Activated CD4-positive, alpha-beta T cell treated with anti-CD3 and anti-CD28 coated beads for 24 hours (primary cell): ENCODE results near the gene IL6.
"Not testable (repeated sequence)": the region's sequence is repeated elsewhere in the genome, so short reads cannot be mapped to it uniquely, and the experiment has no call there.

Source experiments
- DNase-seq, 2 donors: peaks; one replicate each; pipeline ENCODE4 v3.0.0-alpha.2; 2020; ENCODE audit warnings: low read depth in 2 of 2

IL6 gene

GRCh38 chr7:22726345-22726906 lies 574 bp upstream of the IL6 start:
- peak; percentile 31 to 39 for DNase-seq

DNA sequence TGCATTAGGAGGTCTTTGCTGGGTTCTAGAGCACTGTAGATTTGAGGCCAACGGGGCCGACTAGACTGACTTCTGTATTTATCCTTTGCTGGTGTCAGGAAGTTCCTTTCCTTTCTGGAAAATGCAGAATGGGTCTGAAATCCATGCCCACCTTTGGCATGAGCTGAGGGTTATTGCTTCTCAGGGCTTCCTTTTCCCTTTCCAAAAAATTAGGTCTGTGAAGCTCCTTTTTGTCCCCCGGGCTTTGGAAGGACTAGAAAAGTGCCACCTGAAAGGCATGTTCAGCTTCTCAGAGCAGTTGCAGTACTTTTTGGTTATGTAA lies 675 bp downstream of the IL6 start:
- no peak for DNase-seq

- DNase-seq, result no peak
Measured at GRCh38 chr7:22728401-22729029, 1.5 kb downstream of the IL6 start.

DNA sequence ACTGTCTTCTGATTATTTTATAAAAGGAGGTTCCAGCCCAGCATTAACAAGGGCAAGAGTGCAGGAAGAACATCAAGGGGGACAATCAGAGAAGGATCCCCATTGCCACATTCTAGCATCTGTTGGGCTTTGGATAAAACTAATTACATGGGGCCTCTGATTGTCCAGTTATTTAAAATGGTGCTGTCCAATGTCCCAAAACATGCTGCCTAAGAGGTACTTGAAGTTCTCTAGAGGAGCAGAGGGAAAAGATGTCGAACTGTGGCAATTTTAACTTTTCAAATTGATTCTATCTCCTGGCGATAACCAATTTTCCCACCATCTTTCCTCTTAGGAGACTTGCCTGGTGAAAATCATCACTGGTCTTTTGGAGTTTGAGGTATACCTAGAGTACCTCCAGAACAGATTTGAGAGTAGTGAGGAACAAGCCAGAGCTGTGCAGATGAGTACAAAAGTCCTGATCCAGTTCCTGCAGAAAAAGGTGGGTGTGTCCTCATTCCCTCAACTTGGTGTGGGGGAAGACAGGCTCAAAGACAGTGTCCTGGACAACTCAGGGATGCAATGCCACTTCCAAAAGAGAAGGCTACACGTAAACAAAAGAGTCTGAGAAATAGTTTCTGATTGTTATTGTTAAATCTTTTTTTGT lies 2.3 kb downstream of the IL6 start:
- no peak for DNase-seq

DNA sequence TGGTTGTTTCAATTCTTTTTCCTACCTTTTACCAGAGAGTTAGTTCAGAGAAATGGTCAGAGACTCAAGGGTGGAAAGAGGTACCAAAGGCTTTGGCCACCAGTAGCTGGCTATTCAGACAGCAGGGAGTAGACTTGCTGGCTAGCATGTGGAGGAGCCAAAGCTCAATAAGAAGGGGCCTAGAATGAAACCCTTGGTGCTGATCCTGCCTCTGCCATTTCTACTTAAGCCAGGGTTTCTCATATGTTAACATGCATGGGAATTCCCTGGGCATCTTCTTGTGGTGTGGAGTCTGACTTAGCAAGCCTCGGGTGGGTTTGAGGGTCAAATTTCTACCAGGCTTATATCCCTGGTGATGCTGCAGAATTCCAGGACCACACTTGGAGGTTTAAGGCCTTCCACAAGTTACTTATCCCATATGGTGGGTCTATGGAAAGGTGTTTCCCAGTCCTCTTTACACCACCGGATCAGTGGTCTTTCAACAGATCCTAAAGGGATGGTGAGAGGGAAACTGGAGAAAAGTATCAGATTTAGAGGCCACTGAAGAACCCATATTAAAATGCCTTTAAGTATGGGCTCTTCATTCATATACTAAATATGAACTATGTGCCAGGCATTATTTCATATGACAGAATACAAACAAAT lies 3.2 kb downstream of the IL6 start:
- DNase-seq, result no peak

DNA sequence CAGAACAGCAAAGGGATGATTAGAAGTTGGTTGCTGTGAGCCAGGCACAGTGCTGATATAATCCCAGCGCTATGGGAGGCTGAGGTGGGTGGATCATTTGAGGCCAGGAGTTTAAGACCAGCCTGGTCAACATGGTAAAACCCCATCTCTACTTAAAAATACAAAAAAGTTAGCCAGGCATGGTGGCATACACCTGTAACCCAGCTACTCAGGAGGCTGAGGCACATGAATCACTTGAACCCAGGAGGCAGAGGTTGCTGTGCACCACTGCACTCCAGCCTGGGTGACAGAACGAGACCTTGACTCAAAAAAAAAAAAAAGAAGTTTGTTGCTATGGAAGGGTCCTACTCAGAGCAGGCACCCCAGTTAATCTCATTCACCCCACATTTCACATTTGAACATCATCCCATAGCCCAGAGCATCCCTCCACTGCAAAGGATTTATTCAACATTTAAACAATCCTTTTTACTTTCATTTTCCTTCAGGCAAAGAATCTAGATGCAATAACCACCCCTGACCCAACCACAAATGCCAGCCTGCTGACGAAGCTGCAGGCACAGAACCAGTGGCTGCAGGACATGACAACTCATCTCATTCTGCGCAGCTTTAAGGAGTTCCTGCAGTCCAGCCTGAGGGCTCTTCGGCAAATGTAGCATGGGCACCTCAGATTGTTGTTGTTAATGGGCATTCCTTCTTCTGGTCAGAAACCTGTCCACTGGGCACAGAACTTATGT lies 4.1 kb downstream of the IL6 start:
- no peak for DNase-seq

GRCh38 chr7:22731766-22732165 lies 4.8 kb downstream of the IL6 start:
- no peak for DNase-seq

DNA sequence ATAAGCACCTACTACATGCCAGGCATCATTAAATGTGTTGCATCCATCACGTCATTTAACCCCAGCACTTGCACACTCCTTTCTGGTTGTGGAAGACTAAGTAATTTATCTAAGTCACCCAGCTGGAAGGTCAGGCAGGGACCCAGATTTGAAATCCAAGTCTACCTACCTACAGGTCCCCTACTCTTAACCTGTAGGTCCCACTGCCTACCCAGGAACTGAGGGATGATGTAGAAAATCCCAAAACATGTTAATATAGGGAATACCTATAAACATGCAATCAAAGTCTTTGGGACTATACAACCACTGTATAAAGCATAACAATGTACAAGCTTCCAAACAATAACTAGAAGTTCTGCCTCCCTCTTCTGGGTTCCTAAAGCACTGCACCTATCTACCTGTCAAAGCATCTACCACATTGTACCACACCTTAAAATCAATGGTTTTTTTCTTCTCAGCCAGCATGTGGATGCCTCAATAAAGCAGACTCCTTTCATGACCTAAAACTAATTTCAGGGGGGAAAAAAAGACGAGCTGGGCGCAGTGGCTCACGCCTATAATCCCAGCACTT lies 5.6 kb downstream of the IL6 start:
- DNase-seq, result no peak

DNA sequence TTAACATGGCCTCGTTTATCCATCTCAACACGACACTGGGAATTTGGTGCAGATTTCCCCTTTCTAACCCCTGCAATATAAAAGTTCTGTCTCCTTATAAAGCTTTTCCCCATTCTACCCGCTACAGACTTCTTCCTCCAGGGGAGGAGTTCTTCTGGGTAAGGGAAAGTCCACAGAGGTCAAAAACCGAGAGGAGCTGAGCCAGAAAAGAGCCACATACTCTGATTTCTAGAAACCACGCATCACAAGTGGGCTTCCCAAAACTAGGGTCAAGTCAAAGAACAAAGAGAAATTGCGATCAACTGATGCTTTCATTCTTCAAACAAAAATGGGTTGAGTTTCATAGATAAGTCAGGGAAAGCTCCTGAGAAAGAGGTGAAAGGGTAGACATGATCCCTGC lies 6.8 kb downstream of the IL6 start:
- no peak for DNase-seq

- no peak for DNase-seq
Measured at GRCh38 chr7:22743014-22743413, 16.0 kb downstream of the IL6 start.

DNA sequence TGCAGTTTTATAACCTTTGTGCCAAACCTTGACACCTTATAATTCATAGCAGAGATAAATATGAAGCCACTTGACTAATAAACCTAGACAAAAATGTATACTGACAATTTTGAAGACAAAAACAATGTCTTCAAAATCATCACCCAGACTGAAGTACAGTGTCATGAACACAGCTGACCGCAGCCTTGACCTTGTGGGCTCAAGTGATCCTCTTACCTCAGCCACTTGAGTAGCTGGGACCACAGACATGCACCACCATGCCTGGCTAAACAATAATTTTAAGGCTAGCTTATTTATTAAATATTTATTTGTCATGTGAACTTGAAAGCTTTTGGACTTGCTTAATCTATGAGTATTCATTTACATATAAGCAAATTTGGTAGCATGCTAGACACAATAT lies 24.3 kb downstream of the IL6 start:
- DNase-seq, result no peak

DNA sequence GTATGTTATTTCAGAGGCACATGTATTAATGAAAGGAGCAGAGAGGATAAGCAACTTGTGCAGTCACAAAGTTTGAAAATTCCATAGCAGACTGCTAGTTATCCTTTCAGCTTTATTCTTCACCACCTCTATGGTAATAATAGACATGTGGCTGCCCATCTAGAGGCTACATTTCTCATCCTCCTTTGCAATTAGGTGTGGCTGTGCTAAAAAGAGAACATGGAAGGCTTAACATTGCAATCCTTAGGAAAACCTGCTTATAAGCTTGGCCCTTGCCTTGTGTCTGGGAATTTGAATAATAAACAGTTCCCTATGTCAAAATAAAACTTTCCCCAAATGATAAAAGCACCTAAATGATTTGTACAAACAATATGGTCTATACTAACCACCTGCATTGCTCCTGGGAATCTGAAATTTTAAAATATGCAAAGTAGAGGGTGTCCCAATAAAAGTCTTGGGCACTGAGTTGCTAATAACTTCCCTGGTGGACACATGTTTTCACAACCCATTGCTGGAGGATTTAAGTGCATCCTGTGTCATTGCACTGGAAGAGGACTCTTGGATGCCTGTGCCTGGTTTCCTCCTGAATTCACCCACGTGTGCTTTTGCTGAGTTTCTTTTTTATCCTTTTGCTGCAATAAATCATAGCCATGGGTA lies 30.5 kb downstream of the IL6 start:
- no peak for DNase-seq

DNA sequence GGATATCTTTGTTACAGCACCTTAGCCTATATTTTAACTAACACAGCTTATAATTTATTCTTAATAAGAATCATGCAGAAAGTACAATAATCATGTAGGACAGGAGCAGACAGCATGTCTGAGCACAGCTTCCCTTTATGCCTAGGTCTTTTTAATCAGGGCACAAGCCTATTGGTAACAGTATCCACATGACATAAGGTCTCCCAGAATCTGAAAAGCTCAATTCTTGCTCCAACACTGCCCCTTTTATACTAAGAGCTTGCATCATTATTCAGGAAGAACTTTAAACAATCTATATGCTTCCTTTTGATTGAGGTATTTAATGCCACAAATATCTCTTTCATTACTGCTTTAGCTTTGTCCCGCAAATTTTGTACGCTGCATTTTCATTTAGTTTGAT lies 31.6 kb downstream of the IL6 start:
- no peak for DNase-seq

DNA sequence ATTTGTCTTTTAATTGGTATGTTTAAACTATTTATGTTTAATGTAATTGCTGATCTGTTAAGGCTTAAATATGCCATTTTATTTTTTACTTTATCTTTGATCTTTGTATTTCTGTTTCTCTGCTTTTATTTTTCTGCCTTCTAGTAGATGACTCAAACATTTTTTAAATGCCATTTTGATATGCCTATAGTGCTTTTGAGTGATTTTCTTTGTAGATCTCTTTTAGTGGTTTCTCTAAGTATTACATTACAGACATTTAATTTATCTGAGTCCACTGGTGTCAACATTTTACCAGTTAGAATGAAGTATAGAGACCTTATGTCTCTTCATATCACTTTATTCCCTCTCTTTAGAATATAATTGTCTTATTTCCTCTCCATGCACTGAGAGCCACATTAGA lies 32.7 kb downstream of the IL6 start:
- no peak for DNase-seq

GRCh38 chr7:22762866-22763265 lies 35.9 kb downstream of the IL6 start:
- DNase-seq, result no peak

DNA sequence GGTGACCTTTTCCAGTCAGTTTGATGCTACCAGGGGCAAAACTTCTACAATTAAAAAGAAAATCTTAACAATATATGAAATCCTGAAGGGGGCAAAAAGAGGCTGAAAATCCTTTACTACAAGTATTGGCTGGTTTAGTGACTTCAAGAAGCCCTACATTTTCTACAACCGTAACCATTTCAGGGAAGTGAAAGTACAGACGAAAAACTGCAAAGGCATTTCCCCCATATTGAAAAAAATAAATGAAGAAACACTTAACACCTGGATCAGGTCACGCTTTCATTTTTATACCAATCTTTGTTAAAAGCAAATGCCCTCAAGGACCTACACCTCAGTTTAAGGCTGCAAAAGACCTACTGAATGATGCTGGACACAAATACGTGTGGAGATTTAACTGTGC lies 38.6 kb downstream of the IL6 start:
- no peak for DNase-seq

DNA sequence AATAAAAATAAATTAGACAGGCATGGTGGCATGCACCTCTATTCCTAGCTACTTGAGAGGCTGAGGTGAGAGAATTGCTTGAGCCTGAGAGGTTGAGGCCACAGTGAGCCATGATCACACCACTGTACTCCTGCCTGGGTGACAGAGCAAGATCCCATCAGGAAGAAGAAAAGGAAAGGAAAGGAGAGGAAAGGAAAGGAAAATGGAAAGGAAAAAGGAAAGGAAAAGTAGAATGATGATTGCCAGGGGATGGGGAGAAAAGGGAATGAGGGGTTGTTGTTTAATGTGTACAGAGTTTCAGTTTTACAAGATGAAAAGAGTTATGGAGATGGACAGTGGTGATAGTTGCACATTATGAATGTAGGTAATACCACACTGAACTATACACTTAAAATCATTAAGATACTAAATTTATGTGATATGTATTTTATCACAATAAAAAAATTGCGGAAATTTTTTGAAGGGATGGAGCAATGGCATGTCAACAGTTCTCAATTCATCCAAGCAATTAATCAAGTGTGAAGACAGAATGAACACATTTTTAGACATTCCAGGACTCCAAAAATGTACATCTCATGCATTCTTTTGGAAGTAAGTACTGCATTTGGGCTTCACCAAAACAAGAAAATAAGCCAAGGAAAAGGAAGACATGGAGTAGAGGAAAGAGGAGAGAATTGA lies 44.3 kb downstream of the IL6 start:
- no peak for DNase-seq

- no peak for DNase-seq
Measured at GRCh38 chr7:22771872-22772228, 44.9 kb downstream of the IL6 start.

- no peak for DNase-seq
Measured at GRCh38 chr7:22772885-22773284, 45.9 kb downstream of the IL6 start.

GRCh38 chr7:22776964-22777363 lies 50.0 kb downstream of the IL6 start:
- no peak for DNase-seq

DNA sequence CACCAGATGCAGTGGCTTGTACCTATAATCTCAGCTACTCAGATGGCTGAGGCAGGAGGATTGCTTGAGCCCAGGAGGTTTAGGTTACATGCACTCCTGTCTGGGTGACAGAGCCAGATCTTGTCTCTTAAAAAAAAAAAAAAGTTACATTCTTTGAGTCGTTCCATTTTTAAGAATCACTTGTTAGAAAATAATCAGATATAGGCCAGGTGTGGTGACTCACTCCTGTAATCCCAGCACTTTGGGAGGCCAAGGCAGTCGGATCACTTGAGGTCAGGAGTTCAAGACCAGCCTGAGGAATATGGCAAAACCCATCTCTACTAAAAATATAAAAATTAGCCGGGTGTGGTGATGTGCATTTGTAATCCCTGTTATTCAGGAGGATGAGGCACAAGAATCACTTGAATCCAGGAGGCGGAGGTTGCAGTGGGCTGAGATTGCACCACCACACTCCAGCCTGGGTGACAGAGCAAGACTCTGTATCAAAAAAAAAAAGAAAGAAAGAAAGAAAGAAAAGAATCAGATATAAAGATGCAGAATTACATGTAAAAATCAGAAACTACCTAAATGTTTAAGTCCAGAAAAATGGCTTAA lies 52.8 kb downstream of the IL6 start:
- DNase-seq, result not testable (repeated sequence)
